HG02973 (cell line): ENCODE measurements around the gene CCAR1.
"Not testable (repeated sequence)": the region's sequence is repeated elsewhere in the genome, so short reads cannot be mapped to it uniquely, and the experiment has no call there.

Experiments
- ATAC-seq: cut with Tn5 transposase; IDR thresholded peaks from one replicate; pipeline ENCODE4 v1.9.1; 2021; ENCODE audit warnings: moderate library complexity; ENCODE audit not compliant: unreplicated experiment

CCAR1 gene

GRCh38 chr10:68759223-68759863 lies 38.3 kb downstream of the CCAR1 start:
- no peak for ATAC-seq

GRCh38 chr10:68759967-68760366 lies 38.9 kb downstream of the CCAR1 start:
- no peak for ATAC-seq

- not testable (repeated sequence) for ATAC-seq
These were observed 46.4 kb downstream of the CCAR1 start for GRCh38 chr10:68767407-68767806.

GRCh38 chr10:68781613-68782574 lies 60.9 kb downstream of the CCAR1 start:
- no peak for ATAC-seq

- no peak for ATAC-seq
These were observed 63.4 kb downstream of the CCAR1 start for GRCh38 chr10:68784476-68784875.

GRCh38 chr10:68787813-68788212 lies 66.8 kb downstream of the CCAR1 start:
- ATAC-seq = no peak

- no peak for ATAC-seq
These were observed 69.4 kb downstream of the CCAR1 start for GRCh38 chr10:68790476-68790875.

GRCh38 chr10:68792115-68792514 lies 71.1 kb downstream of the CCAR1 start:
- ATAC-seq = no peak

- ATAC-seq = no peak
These were observed 75.0 kb downstream of the CCAR1 start for GRCh38 chr10:68795886-68796532.

GRCh38 chr10:68796605-68797004 lies 75.6 kb downstream of the CCAR1 start:
- no peak for ATAC-seq

GRCh38 chr10:68800211-68800610 lies 79.2 kb downstream of the CCAR1 start:
- ATAC-seq = no peak

GRCh38 chr10:68804692-68805091 lies 83.7 kb downstream of the CCAR1 start:
- no peak for ATAC-seq

GRCh38 chr10:68810830-68811229 lies 89.8 kb downstream of the CCAR1 start:
- not testable (repeated sequence) for ATAC-seq

GRCh38 chr10:68811314-68812009 lies 90.4 kb downstream of the CCAR1 start:
- ATAC-seq = no peak

- no peak for ATAC-seq
These were observed 91.4 kb downstream of the CCAR1 start for GRCh38 chr10:68812420-68812819.

GRCh38 chr10:68813559-68813958 lies 92.5 kb downstream of the CCAR1 start:
- ATAC-seq = no peak

GRCh38 chr10:68816796-68817412 lies 95.9 kb downstream of the CCAR1 start:
- no peak for ATAC-seq

- ATAC-seq = not testable (repeated sequence)
These were observed 99.3 kb downstream of the CCAR1 start for GRCh38 chr10:68820359-68820758.

- not testable (repeated sequence) for ATAC-seq
These were observed 101.6 kb downstream of the CCAR1 start for GRCh38 chr10:68822626-68823025.

- ATAC-seq = peak; percentile 44
These were observed 105.9 kb downstream of the CCAR1 start, which contains the start of gene STOX1 for GRCh38 chr10:68826764-68827591. STOX1 (plus strand) TSS chr10:68827531; CDS start chr10:68827624, 93 bp downstream.
